ENCODE data around the gene ATG4D.

ATG4D gene

GRCh38 chr19:10508707-10509106, 35.0 kb upstream of the ATG4D start:
- Histone ChIP-seq H3K9me3 (ENCODE audit: insufficient read depth, low read length) (no peaks in the 10 kb centered on the region), H3K36me3 (ENCODE audit: low read length) (no peaks in the 10 kb centered on the region), H3F3A (ENCODE audit: insufficient read depth) (peaks cover 13% of the 10 kb centered on the region), H3K4me3 (ENCODE audit: insufficient read depth, low read length, poor library complexity, severe bottlenecking) (no peak overlapping the region), H3K27ac (ENCODE audit: low read depth, low read length) (no peak overlapping the region), H3K4me2 (ENCODE audit: low read depth, low read length, poor library complexity, severe bottlenecking) (no peak overlapping the region), H3K27me3 (ENCODE audit: low read length) (no peaks in the 10 kb centered on the region), H3K79me2 (ENCODE audit: insufficient read depth, low read length) (no peaks in the 10 kb centered on the region), H2AFZ (ENCODE audit: low read depth, low read length, severe bottlenecking) (no peak overlapping the region), H3K9me2 (replicated peaks; ENCODE audit: insufficient read depth, low read length) (no peaks in the 10 kb centered on the region), H3K9ac (ENCODE audit: low read length) (no peak overlapping the region), H4K20me1 (ENCODE audit: low read depth, low read length) (no peaks in the 10 kb centered on the region)
- no peak for TF ChIP-seq EZH2phosphoT487 (conservative IDR thresholded peaks at IDR 0.05; ENCODE audit: low read length)
- no peak for TF ChIP-seq CTCF (IDR thresholded peaks at IDR 0.05; ENCODE audit: insufficient read depth, low read length, poor library complexity, severe bottlenecking)

- Histone ChIP-seq H4K20me1 (ENCODE audit: low read depth, low read length) (no peaks in the 10 kb centered on the region), H3K9me3 (ENCODE audit: insufficient read depth, low read length) (no peaks in the 10 kb centered on the region), H3K4me3 (ENCODE audit: insufficient read depth, low read length, poor library complexity, severe bottlenecking) (no peak overlapping the region), H3F3A (ENCODE audit: insufficient read depth) (peaks cover 1% of the 10 kb centered on the region), H3K36me3 (ENCODE audit: low read length) (no peaks in the 10 kb centered on the region), H3K9me2 (replicated peaks; ENCODE audit: insufficient read depth, low read length) (no peaks in the 10 kb centered on the region), H3K27me3 (ENCODE audit: low read length) (no peaks in the 10 kb centered on the region), H3K79me2 (ENCODE audit: insufficient read depth, low read length) (no peaks in the 10 kb centered on the region), H3K27ac (ENCODE audit: low read depth, low read length) (no peak overlapping the region), H3K4me2 (ENCODE audit: low read depth, low read length, poor library complexity, severe bottlenecking) (no peak overlapping the region), H2AFZ (ENCODE audit: low read depth, low read length, severe bottlenecking) (peak overlapping the region; percentile 12), H3K9ac (ENCODE audit: low read length) (no peak overlapping the region)
- TF ChIP-seq CTCF (IDR thresholded peaks at IDR 0.05; ENCODE audit: insufficient read depth, low read length, poor library complexity, severe bottlenecking) (peak; percentile 81), EZH2phosphoT487 (conservative IDR thresholded peaks at IDR 0.05; ENCODE audit: low read length) (no peak)
Measured at GRCh38 chr19:10510301-10510802, 33.4 kb upstream of the ATG4D start.

- no peak overlapping the region for H3K27ac ChIP-seq (ENCODE audit: low read depth, low read length)
- H3K9ac ChIP-seq (ENCODE audit: low read length), result no peak overlapping the region
- H3K9me2 ChIP-seq (replicated peaks; ENCODE audit: insufficient read depth, low read length), result no peaks in the 10 kb centered on the region
- H3K4me3 ChIP-seq (ENCODE audit: insufficient read depth, low read length, poor library complexity, severe bottlenecking), result no peak overlapping the region
- no peak overlapping the region for H2AFZ ChIP-seq (ENCODE audit: low read depth, low read length, severe bottlenecking)
- H3K4me2 ChIP-seq (ENCODE audit: low read depth, low read length, poor library complexity, severe bottlenecking), result no peak overlapping the region
- no peaks in the 10 kb centered on the region for H4K20me1 ChIP-seq (ENCODE audit: low read depth, low read length)
- no peaks in the 10 kb centered on the region for H3F3A ChIP-seq (ENCODE audit: insufficient read depth)
- no peaks in the 10 kb centered on the region for H3K27me3 ChIP-seq (ENCODE audit: low read length)
- no peaks in the 10 kb centered on the region for H3K36me3 ChIP-seq (ENCODE audit: low read length)
- no peak for TF ChIP-seq EZH2phosphoT487 (conservative IDR thresholded peaks at IDR 0.05; ENCODE audit: low read length)
- TF ChIP-seq CTCF (IDR thresholded peaks at IDR 0.05; ENCODE audit: insufficient read depth, low read length, poor library complexity, severe bottlenecking), result no peak
- H3K9me3 ChIP-seq (ENCODE audit: insufficient read depth, low read length), result no peaks in the 10 kb centered on the region
- no peaks in the 10 kb centered on the region for H3K79me2 ChIP-seq (ENCODE audit: insufficient read depth, low read length)
Measured at GRCh38 chr19:10513223-10513622, 30.5 kb upstream of the ATG4D start.
